CD8-positive, alpha-beta memory T cell (primary cell): ENCODE results near the gene IL2RA. TPM values are rescaled to one million over a fixed set of nuclear protein-coding genes. Genes with fewer than 3 reads are reported as not detected.

Experiments used
- CTCF ChIA-PET: fragments of 350-600 bp; sonication (Branson Sonifier 250); formaldehyde crosslinking; loops from one replicate; lab custom pipeline; 2021; ENCODE audit warnings: antibody characterized with exemption; lab: Charles Lee
- POLR2A ChIA-PET: fragments of 350-600 bp; sonication (Branson Sonifier 250); formaldehyde crosslinking; loops from one replicate; lab custom pipeline; 2021; ENCODE audit warnings: antibody characterized with exemption; lab: Charles Lee
- DNase-seq, 5 donors: peaks; one replicate each; pipeline versions ENCODE4 v3.0.0 to v3.0.0-alpha.2; 2020 to 2022; ENCODE audit warnings: mixed read lengths in 1 of 5
- H3K27ac ChIP-seq: one replicate; pipeline ENCODE4 v1.7.0; 2013; ENCODE audit warnings: low read depth, mild to moderate bottlenecking, low read length, moderate library complexity
- H3K27me3 ChIP-seq: 2 replicates; pipeline ENCODE4 v1.7.0; 2013; ENCODE audit warnings: low read length, mild to moderate bottlenecking; ENCODE audit not compliant: insufficient read depth, poor library complexity, severe bottlenecking
- H3K36me3 ChIP-seq: 2 replicates; pipeline ENCODE4 v1.7.0; 2013; ENCODE audit warnings: mild to moderate bottlenecking, low read length, moderate library complexity; ENCODE audit not compliant: insufficient read depth
- H3K4me1 ChIP-seq: 2 replicates; pipeline ENCODE4 v1.7.0; 2013; ENCODE audit warnings: mild to moderate bottlenecking, low read length, moderate library complexity; ENCODE audit not compliant: insufficient read depth
- H3K4me3 ChIP-seq: 2 replicates; pipeline ENCODE4 v1.7.0; 2013; ENCODE audit warnings: mild to moderate bottlenecking, low read length
- H3K9me3 ChIP-seq: 2 replicates; pipeline ENCODE4 v1.7.0; 2013; ENCODE audit warnings: mild to moderate bottlenecking, low read length
- H3K27ac Mint-ChIP-seq, 8 donors: one replicate each; pipeline ENCODE4 v1.8.0; 2020 to 2021; ENCODE audit warnings: mixed read lengths in 8 of 8, mild to moderate bottlenecking in 6 of 8, inconsistent platforms in 3 of 8, moderate library complexity in 3 of 8
- H3K27me3 Mint-ChIP-seq, 2 donors: one replicate each; pipeline ENCODE4 v1.8.0; 2020 to 2021; ENCODE audit warnings: mixed read lengths in 2 of 2, mild to moderate bottlenecking in 1 of 2, moderate library complexity in 1 of 2
- H3K36me3 Mint-ChIP-seq, 3 donors: one replicate each; pipeline ENCODE4 v1.8.0; 2020 to 2021; ENCODE audit warnings: mixed read lengths in 3 of 3, inconsistent platforms in 1 of 3, mild to moderate bottlenecking in 1 of 3
- H3K4me1 Mint-ChIP-seq, 3 donors: one replicate each; pipeline ENCODE4 v1.8.0; 2020 to 2021; ENCODE audit warnings: mixed read lengths in 3 of 3, inconsistent platforms in 1 of 3, mild to moderate bottlenecking in 1 of 3
- H3K4me3 Mint-ChIP-seq, 7 donors: one replicate each; pipeline ENCODE4 v1.8.0; 2020 to 2021; ENCODE audit warnings: mixed read lengths in 7 of 7, mild to moderate bottlenecking in 6 of 7, moderate library complexity in 4 of 7, inconsistent platforms in 2 of 7
- H3K9me3 Mint-ChIP-seq, 5 donors: one replicate each; pipeline ENCODE4 v1.8.0; 2020 to 2022; ENCODE audit warnings: mixed read lengths in 5 of 5, mild to moderate bottlenecking in 3 of 5, moderate library complexity in 2 of 5, inconsistent platforms in 1 of 5
- polyA plus RNA-seq: library from polyadenylated mRNA; unstranded; fragments of 300-500 nt; fragmentation: Illumina TruSeq; gene quantifications from one replicate; pipeline ENCODE4 v1.2.3, GENCODE V29; 2021
- total RNA-seq, 2 experiments: library from RNA; stranded (reverse); gene quantifications; one replicate each; pipeline ENCODE4 v1.2.3, GENCODE V29; 2021

Gene IL2RA
- total and polyA plus RNA-seq, 3 experiments from 2014 or later: 8.3 to 1,224 (median 1,178) TPM

DNA sequence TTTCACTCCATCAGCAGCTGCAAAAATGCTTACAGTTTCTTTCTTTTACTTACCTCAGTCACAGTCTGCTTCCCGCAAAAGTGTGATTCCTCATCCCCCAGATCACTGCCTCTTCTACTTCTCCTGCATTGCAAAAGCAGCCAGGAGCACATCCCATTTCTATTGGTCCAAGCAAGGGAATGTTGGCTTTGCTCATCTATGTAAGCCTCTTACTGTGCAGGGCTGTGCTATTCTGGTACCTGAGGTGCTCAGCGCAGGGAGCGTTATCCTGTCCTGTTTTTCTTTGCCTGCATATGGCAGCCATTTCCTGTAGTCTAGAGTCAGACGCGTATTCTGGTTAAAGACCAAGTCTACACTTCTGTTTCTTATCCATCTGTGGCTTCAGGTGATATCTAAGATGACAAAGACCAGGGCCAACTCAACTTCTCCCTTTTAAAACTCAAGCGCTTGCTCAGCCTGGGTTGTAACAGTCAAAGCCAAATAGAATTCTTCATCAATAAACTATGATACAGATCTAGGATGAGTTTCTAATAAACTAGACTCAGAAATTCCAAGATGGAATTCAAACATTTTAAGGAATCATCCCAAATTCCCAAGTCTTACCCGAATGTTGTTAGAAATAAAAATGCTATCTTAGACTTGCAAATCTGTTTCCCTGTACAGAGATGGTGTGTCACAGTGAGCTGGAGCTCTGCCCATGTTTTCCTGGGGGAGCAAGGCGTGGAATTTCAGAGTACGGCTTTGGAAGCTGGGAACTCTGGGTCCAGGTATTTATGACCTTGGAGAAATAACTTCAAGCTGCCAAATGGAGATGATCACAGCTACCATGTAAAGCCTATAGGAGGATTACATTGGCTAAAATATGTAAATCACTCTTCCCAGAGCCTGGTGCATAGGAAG is 20.6 kb upstream of the IL2RA start:
- no peaks in the 10 kb centered on the region for H3K36me3 Mint-ChIP-seq
- POLR2A ChIA-PET: interaction anchor here (0.6 kb wide), 1 partner anchor 73 kb away, joined by 6 read pairs; no protein-coding TSS in a partner anchor
- Histone ChIP-seq H3K4me1 (peaks cover 32% of the 10 kb centered on the region), H3K27ac (no peak overlapping the region), H3K9me3 (no peaks in the 10 kb centered on the region), H3K4me3 (no peak overlapping the region), H3K27me3 (no peaks in the 10 kb centered on the region), H3K36me3 (no peaks in the 10 kb centered on the region)
- peaks cover 7 to 11% of the 10 kb centered on the region in 2 donors for H3K27me3 Mint-ChIP-seq
- DNase-seq: no peak
- peaks cover 26 to 38% (median 34%) of the 10 kb centered on the region in 3 donors for H3K4me1 Mint-ChIP-seq
- H3K4me3 Mint-ChIP-seq: peak overlapping the region in 1 of 7 donors; percentile 72
- peaks cover 0 to 2% (median 0%) of the 10 kb centered on the region in 5 donors for H3K9me3 Mint-ChIP-seq
- no peak overlapping the region for H3K27ac Mint-ChIP-seq
- CTCF ChIA-PET: interaction anchor here (0.7 to 2.2 kb wide), 5 partner anchors 26 to 319 kb away, joined by 3 to 10 read pairs (median 3); partner anchors contain the start of gene PFKFB3

DNA sequence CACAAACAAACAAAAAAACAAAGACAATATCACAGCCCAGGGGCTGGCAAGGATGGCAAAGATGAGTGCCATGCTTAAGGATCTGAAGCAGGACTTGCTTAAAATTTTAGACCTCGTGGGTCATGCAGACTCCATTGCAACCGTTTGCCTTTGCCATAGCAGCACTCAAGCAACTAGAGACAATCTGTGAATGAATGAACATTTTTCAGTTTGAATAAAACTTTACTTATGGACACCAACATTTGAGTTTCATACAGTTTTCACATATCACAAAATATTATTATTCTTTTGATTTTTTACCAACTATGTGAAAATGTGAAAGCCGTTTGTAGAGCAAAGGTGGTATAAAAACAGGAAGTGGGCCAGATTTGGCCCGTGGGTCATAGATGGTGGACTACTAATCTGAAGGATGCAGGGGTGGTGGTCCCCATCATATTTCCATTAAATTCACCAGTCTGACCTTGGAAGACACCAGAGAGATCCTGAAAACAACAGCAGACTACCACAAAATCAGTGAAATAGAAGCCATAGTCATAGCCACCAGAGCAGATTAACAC is 18.3 kb upstream of the IL2RA start:
- POLR2A ChIA-PET: no interaction called here
- H3K9me3 Mint-ChIP-seq: peaks cover 0 to 2% (median 0%) of the 10 kb centered on the region in 5 donors

DNA sequence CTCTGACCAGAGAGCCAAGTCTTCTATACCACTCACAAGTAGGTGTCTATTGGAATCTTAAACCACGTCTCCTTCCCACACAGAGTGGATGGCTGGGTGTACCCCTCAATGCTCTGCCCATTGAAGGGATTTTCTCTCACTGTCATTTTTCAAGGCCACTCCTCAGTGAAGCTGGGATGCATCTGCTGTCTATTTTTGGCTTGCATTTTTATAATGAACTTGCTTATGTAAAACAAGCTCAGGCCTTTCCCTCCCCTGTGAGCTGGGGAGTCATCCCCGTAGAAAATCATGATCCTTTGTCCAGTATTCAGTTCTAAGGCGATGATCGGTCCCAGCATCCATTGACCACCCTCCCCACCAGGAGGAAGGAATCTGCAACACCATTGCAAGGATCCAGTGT is 16.9 kb upstream of the IL2RA start:
- POLR2A ChIA-PET: no interaction called here
- H3K4me3 Mint-ChIP-seq: no peak overlapping the region

More for the DNA sequence above, 18.3 kb upstream of the IL2RA start:
- Histone ChIP-seq H3K36me3 (no peaks in the 10 kb centered on the region), H3K27ac (no peak overlapping the region), H3K9me3 (no peaks in the 10 kb centered on the region), H3K4me3 (no peak overlapping the region), H3K27me3 (peaks cover 4% of the 10 kb centered on the region), H3K4me1 (peaks cover 20% of the 10 kb centered on the region)
- Mint-ChIP-seq H3K27ac (no peak overlapping the region), H3K36me3 (no peaks in the 10 kb centered on the region), H3K27me3 (peaks cover 4 to 11% of the 10 kb centered on the region in 2 donors), H3K4me3 (no peak overlapping the region), H3K4me1 (peaks cover 16 to 29% (median 19%) of the 10 kb centered on the region in 3 donors)
- CTCF ChIA-PET: interaction anchor here (0.6 to 1.8 kb wide), 3 partner anchors 19 to 321 kb away, joined by 3 to 6 read pairs (median 5); no protein-coding TSS in a partner anchor
- no peak for DNase-seq

DNA sequence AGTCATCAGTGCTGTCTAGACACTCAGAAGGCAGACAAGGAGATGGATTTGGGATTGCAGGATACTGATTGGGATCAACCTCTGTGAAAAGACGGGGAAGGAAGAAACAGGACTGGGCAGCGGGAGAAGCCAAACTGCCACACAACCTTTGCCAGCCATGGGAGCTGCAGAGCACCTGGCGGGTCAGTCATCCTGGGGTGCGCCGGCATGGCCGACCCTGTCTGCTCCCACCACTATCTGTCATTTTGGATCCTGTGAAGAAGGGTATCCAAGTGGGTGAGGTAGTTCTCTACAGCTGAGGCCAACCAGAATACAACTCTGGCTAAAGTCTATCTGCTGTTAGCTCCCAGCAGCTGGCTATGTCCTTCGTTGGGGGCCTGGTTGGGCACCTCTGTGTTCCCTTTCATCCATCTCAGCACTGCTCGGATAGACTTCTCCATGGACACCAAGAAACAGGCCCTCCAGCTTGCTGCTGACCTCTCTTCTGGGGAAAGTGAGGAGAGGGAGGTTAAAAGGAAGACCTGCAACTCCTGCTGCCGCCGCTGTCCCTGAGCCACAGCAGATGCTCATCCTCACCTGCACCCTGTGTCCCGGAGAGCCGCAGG is 15.0 kb upstream of the IL2RA start:
- no peak overlapping the region for H3K27ac Mint-ChIP-seq
- peaks cover 3 to 15% of the 10 kb centered on the region in 2 donors for H3K27me3 Mint-ChIP-seq
- no peak for DNase-seq
- Histone ChIP-seq H3K4me1 (peaks cover 9% of the 10 kb centered on the region), H3K9me3 (no peaks in the 10 kb centered on the region), H3K27me3 (peaks cover 4% of the 10 kb centered on the region), H3K36me3 (no peaks in the 10 kb centered on the region), H3K27ac (no peak overlapping the region), H3K4me3 (no peak overlapping the region)
- CTCF ChIA-PET: no interaction called here
- peaks cover 0 to 2% (median 0%) of the 10 kb centered on the region in 5 donors for H3K9me3 Mint-ChIP-seq
- POLR2A ChIA-PET: interaction anchor here (0.6 kb wide), 1 partner anchor 64 kb away, joined by 8 read pairs; no protein-coding TSS in a partner anchor
- no peaks in the 10 kb centered on the region for H3K36me3 Mint-ChIP-seq
- no peak overlapping the region for H3K4me3 Mint-ChIP-seq
- peaks cover 14 to 31% (median 28%) of the 10 kb centered on the region in 3 donors for H3K4me1 Mint-ChIP-seq

More for the DNA sequence above, 16.9 kb upstream of the IL2RA start:
- H3K4me1 ChIP-seq: peaks cover 17% of the 10 kb centered on the region
- no peaks in the 10 kb centered on the region for H3K9me3 ChIP-seq
- no peaks in the 10 kb centered on the region for H3K36me3 Mint-ChIP-seq
- no peak overlapping the region for H3K27ac ChIP-seq
- no peak overlapping the region for H3K27ac Mint-ChIP-seq
- no peak for DNase-seq
- peaks cover 0 to 4% (median 0%) of the 10 kb centered on the region in 5 donors for H3K9me3 Mint-ChIP-seq
- no peak overlapping the region for H3K4me3 ChIP-seq
- H3K27me3 ChIP-seq: peaks cover 4% of the 10 kb centered on the region
- peaks cover 4 to 22% of the 10 kb centered on the region in 2 donors for H3K27me3 Mint-ChIP-seq
- H3K4me1 Mint-ChIP-seq: peaks cover 14 to 34% (median 29%) of the 10 kb centered on the region in 3 donors
- CTCF ChIA-PET: no interaction called here
- H3K36me3 ChIP-seq: no peaks in the 10 kb centered on the region

DNA sequence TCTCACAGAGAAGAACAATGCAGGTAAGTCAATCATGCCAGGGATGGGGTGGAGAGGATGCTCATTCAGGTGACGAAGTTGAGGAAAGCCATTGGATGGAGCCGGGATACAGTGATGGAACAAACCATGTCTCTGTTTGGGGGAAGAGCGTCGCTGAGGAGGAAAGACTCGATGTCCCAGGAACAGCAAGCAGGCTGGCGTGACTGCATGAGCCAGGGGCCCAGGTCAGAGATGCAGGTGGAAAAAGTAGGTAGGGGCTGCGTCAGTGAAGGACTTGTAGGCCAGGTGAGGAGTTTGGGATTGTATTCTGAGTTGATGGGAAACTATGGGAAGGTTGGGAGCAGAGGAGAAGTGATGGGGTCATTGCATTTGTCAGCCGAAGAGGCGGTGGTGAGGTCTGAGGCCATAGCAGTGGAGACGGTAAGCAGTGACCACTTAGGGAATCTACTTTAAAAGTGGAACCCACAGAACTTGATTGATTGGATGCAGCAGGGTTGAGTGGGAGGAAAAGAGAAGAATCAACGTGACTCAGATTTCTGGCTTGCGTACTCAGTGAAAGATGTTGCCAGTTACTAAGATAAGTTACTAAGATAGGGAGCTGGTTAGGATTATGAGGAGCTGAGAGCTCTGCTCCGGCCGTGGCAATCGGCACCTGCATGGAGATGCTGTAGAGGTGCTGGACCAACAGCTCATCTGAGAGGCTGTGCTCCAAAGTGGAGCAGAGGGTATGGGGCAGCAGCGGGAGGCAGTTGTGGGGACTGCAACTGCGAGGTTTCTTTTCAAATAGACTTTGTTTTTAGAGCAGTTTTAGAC is 12.5 kb upstream of the IL2RA start:
- peaks cover 0 to 2% (median 0%) of the 10 kb centered on the region in 5 donors for H3K9me3 Mint-ChIP-seq

DNA sequence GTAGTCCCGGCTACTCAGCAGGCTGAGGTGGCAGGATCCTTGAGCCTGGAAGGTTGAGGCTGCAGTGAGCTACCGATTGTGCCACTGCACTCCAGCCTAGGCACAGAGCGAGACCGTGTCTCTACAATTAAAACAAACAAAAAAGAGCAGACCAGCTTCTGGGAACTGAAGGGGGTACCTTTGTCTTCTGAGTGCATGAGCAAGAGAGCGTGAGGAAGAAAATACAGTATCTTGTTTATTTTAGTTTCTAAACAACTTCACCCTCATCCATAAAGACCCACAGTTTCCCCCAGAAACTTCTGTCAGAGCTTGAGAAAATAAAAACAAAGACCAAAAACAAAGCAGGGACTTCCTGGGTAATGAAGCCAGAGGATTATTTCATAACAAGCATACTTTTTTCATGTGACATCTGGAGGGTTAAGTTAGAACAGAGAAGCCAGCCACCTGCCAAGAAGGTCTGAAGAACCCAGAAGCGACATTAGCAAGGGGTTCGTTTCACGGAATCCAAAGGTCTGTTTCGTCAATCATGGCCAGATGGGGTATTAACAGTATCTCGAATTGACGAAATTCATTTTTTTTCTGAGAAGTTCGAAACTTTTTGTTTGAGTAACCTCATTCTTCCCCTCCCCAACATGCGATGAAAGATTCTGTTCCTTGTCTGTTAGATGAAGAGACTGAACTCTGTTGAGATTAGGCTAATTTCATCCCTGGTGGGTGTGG is 10.2 kb upstream of the IL2RA start:
- H3K4me1 ChIP-seq: peaks cover 57% of the 10 kb centered on the region
- H3K4me3 Mint-ChIP-seq: peak overlapping the region in 6 of 7 donors; percentile 49 to 84 (median 56)
- H3K27me3 Mint-ChIP-seq: peaks cover 7 to 15% of the 10 kb centered on the region in 2 donors
- H3K36me3 Mint-ChIP-seq: no peaks in the 10 kb centered on the region
- POLR2A ChIA-PET: no interaction called here
- no peaks in the 10 kb centered on the region for H3K36me3 ChIP-seq
- H3K9me3 Mint-ChIP-seq: peaks cover 0 to 2% (median 0%) of the 10 kb centered on the region in 5 donors
- no peaks in the 10 kb centered on the region for H3K9me3 ChIP-seq
- H3K27ac ChIP-seq: no peak overlapping the region
- CTCF ChIA-PET: interaction anchor here (1.3 to 4.4 kb wide), 4 partner anchors 14 to 58 kb away, joined by 3 to 23 read pairs (median 9); no protein-coding TSS in a partner anchor
- peaks cover 27 to 62% (median 57%) of the 10 kb centered on the region in 3 donors for H3K4me1 Mint-ChIP-seq
- no peak for DNase-seq
- no peak overlapping the region for H3K4me3 ChIP-seq
- H3K27ac Mint-ChIP-seq: peak overlapping the region in 4 of 8 donors; percentile 15 to 72 (median 43)
- H3K27me3 ChIP-seq: peaks cover 4% of the 10 kb centered on the region

More for the DNA sequence above, 12.5 kb upstream of the IL2RA start:
- POLR2A ChIA-PET: no interaction called here
- no peaks in the 10 kb centered on the region for H3K9me3 ChIP-seq
- CTCF ChIA-PET: interaction anchor here (1.1 to 4.4 kb wide), 3 partner anchors 12 to 24 kb away, joined by 3 to 23 read pairs (median 7); partner anchors contain the start of gene IL2RA
- peaks cover 4% of the 10 kb centered on the region for H3K27me3 ChIP-seq
- H3K36me3 ChIP-seq: no peaks in the 10 kb centered on the region
- H3K4me3 Mint-ChIP-seq: peak overlapping the region in 3 of 7 donors; percentile 15 to 45 (median 21)
- H3K27ac Mint-ChIP-seq: peak overlapping the region in 1 of 8 donors; percentile 30
- H3K4me3 ChIP-seq: no peak overlapping the region
- H3K36me3 Mint-ChIP-seq: no peaks in the 10 kb centered on the region
- no peak overlapping the region for H3K27ac ChIP-seq
- peaks cover 15 to 40% (median 36%) of the 10 kb centered on the region in 3 donors for H3K4me1 Mint-ChIP-seq
- H3K4me1 ChIP-seq: peaks cover 34% of the 10 kb centered on the region
- no peak for DNase-seq
- H3K27me3 Mint-ChIP-seq: peaks cover 5 to 15% of the 10 kb centered on the region in 2 donors
